Small intestine (tissue), 7 donors: ENCODE measurements around the gene ABHD15. TPM values are rescaled to one million over a fixed set of nuclear protein-coding genes. Genes with fewer than 3 reads are reported as not detected.

Experiments
- DNase-seq, 2 donors: peaks; one replicate each; pipeline versions ENCODE4 v3.0.0 to v3.0.0-alpha.2; 2013
- FAIRE-seq: peaks from 2 replicates; lab custom pipeline; 2012; peaks lifted over from hg19 to GRCh38; lab: Jason Lieb, UNC
- H3K27ac ChIP-seq, 3 donors: one replicate each; pipeline ENCODE4 v1.5.1; 2013; ENCODE audit warnings: low read length in 2 of 3, mild to moderate bottlenecking in 2 of 3, control low read depth in 1 of 3, inconsistent platforms in 1 of 3, low read depth in 1 of 3, moderate library complexity in 1 of 3
- H3K27me3 ChIP-seq, 3 donors: one replicate each; pipeline ENCODE4 v1.6.1; 2013; ENCODE audit warnings: low read length in 3 of 3, inconsistent platforms in 1 of 3; ENCODE audit not compliant: control insufficient read depth in 3 of 3, insufficient read depth in 3 of 3
- H3K36me3 ChIP-seq, 3 donors: one replicate each; pipeline ENCODE4 v1.6.1; 2013; ENCODE audit warnings: low read length in 3 of 3, inconsistent platforms in 1 of 3, low read depth in 1 of 3, mild to moderate bottlenecking in 1 of 3, moderate library complexity in 1 of 3; ENCODE audit not compliant: control insufficient read depth in 3 of 3, insufficient read depth in 2 of 3
- H3K4me1 ChIP-seq, 3 donors: one replicate each; pipeline ENCODE4 v1.6.1; 2013; ENCODE audit warnings: low read length in 2 of 3, inconsistent platforms in 1 of 3, low read depth in 1 of 3, mild to moderate bottlenecking in 1 of 3, moderate library complexity in 1 of 3; ENCODE audit not compliant: control insufficient read depth in 3 of 3, insufficient read depth in 2 of 3
- H3K4me3 ChIP-seq, 3 donors: one replicate each; pipeline ENCODE4 v1.5.1; 2013; ENCODE audit warnings: low read length in 3 of 3, control low read depth in 1 of 3, inconsistent platforms in 1 of 3, low read depth in 1 of 3, mild to moderate bottlenecking in 1 of 3, moderate library complexity in 1 of 3
- H3K9me3 ChIP-seq, 2 donors: one replicate each; pipeline ENCODE4 v1.6.1; 2013; ENCODE audit warnings: low read depth in 1 of 2, low read length in 1 of 2; ENCODE audit not compliant: control insufficient read depth in 2 of 2, insufficient read depth in 1 of 2
- WGBS, 3 donors: extraction: QIAGEN DNeasy Blood & Tissue Kit; methylation state at CpG; one replicate each; pipeline ENCODE4 v1.1.7; 2013; 5-methylcytosine and 5-hydroxymethylcytosine counted together
- polyA plus RNA-seq, 4 donors: library from polyadenylated mRNA; stranded (reverse) in 3 of 4; unstranded in 1 of 4; fragments of 200-250 nt in 3 of 4; fragments of 120-200 nt in 1 of 4; gene quantifications; one replicate each; pipeline versions ENCODE4 v1.2.1 to v1.2.3, GENCODE V29; 2013
- donor health status: healthy with polysubstance abuse.
- donor health status: control.
- donor health status: control.
- donor health status: Bipolar disorder and iron deficiency.
- donor health status: healthy.

ABHD15 gene
- polyA plus RNA-seq, 4 donors, result 6.5 to 27.0 (median 9.0) TPM

GRCh38 chr17:29514792-29515191 lies 52.0 kb downstream of the ABHD15 start:
- Histone ChIP-seq H3K36me3 (peaks cover 4 to 68% (median 5%) of the 10 kb centered on the region in 3 donors), H3K27me3 (no peaks in the 10 kb centered on the region), H3K4me1 (no peaks in the 10 kb centered on the region), H3K27ac (no peak overlapping the region), H3K9me3 (no peaks in the 10 kb centered on the region), H3K4me3 (no peak overlapping the region)
- DNase-seq (no peak), FAIRE-seq (no peak)
- WGBS, 3 donors, result 77 to 97% (median 87%) methylated on average over 2 of the region's 2 CpGs

- 96 to 99% (median 96%) methylated on average over 6 of the region's 6 CpGs for WGBS, 3 donors
- FAIRE-seq (no peak), DNase-seq (no peak)
- Histone ChIP-seq H3K27me3 (no peaks in the 10 kb centered on the region), H3K27ac (no peak overlapping the region), H3K36me3 (peaks cover 8 to 51% (median 8%) of the 10 kb centered on the region in 3 donors), H3K4me1 (no peaks in the 10 kb centered on the region), H3K9me3 (no peaks in the 10 kb centered on the region), H3K4me3 (no peak overlapping the region)
Measured at GRCh38 chr17:29510953-29511352, 55.9 kb downstream of the ABHD15 start.

Other genes starting within 250 kb of the ABHD15 start
- 10 to 100 TPM in 1 of 4 donors, 1 to 10 TPM in 3; 4.1 to 18.8 (median 5.9) TPM for gene TAOK1, start 176.7 kb downstream of the ABHD15 start, polyA plus RNA-seq
- gene TP53I13, start 1.7 kb upstream of the ABHD15 start, polyA plus RNA-seq, result 100 to 1,000 TPM in 2 of 4 donors, 10 to 100 TPM in 2; 66.4 to 326 (median 192) TPM
- gene GIT1, start 22.6 kb upstream of the ABHD15 start, polyA plus RNA-seq, result 10 to 100 TPM; 19.7 to 36.2 (median 25.5) TPM
- 1 to 10 TPM in 3 of 4 donors, not detected in 1; 2.5 to 4.0 (median 3.0) TPM for gene ANKRD13B, start 26.1 kb upstream of the ABHD15 start, polyA plus RNA-seq
- 1 to 10 TPM in 2 of 4 donors, under 1 TPM in 2; 0.67 to 7.3 (median 1.1) TPM for gene CORO6, start 55.9 kb upstream of the ABHD15 start, polyA plus RNA-seq